OCI-M2 (cell line): ENCODE results near the gene CHKA.

Experiments used
- DNase-seq: peaks from one replicate; lab custom pipeline; 2025; ENCODE audit not compliant: unreplicated experiment; lab: John Stamatoyannopoulos, UW

The CHKA gene

DNA sequence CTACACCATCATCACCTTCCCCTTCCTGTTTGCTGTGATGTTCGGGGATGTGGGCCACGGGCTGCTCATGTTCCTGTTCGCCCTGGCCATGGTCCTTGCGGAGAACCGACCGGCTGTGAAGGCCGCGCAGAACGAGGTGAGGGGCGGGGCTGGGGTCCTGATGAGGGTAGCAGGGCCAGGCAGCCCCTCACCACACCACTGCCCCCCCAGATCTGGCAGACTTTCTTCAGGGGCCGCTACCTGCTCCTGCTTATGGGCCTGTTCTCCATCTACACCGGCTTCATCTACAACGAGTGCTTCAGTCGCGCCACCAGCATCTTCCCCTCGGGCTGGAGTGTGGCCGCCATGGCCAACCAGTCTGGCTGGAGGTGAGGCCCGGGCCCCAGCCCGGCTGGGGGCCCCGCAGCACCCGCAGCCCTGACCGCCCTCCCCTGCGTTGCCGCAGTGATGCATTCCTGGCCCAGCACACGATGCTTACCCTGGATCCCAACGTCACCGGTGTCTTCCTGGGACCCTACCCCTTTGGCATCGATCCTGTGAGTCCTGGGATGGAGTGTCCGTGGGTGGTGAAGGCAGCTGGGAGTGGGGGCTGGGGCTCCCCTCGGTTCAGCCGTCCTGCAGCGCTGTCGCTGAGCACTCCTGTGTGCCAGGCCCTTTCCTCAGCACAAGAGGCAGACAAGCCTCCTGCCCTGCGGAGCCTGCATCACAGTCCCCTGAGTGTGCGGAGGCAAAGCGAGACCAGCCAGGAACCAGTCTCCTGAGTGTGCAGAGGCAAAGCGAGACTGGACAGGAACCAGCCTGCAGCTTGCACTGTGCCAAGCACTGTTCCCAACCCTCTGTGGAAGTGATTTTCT is 73.5 kb downstream of the CHKA start:
- no peak for DNase-seq

GRCh38 chr11:68044898-68045351 is 76.3 kb downstream of the CHKA start:
- DNase-seq: no peak

DNA sequence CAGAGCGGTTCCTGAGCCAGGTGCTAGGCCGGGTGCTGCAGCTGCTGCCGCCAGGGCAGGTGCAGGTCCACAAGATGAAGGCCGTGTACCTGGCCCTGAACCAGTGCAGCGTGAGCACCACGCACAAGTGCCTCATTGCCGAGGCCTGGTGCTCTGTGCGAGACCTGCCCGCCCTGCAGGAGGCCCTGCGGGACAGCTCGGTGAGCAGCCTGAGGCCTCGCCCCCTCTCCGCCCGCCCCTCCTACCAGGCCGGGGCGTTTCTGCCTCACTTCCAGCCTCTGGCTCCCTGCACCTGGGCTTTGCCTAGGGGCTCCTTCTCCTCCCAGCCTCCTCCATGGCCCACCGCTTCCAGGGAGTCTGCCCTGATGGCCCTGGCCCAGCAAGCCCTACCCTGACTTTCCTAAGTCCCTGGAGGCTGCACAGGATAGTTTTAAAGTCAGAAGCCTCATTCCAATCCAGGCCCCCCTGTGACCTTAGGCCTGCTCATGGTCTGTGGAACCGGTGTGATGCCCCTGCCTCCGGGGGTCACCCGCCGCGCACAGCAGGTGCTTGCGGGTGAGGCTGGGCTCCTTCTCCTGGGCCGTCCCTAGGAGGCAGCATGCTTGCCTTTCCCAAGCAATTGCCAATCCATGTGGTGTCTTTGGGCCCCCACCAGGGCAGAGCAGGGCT is 76.9 kb downstream of the CHKA start:
- no peak for DNase-seq

- DNase-seq: no peak
Observed at GRCh38 chr11:68043349-68044144, 77.6 kb downstream of the CHKA start.

GRCh38 chr11:68043029-68043348 is 78.2 kb downstream of the CHKA start:
- DNase-seq: no peak

- no peak for DNase-seq
Observed at GRCh38 chr11:68042219-68043028, 78.8 kb downstream of the CHKA start.

- no peak for DNase-seq
Observed at GRCh38 chr11:68041617-68042218, 79.5 kb downstream of the CHKA start.

DNA sequence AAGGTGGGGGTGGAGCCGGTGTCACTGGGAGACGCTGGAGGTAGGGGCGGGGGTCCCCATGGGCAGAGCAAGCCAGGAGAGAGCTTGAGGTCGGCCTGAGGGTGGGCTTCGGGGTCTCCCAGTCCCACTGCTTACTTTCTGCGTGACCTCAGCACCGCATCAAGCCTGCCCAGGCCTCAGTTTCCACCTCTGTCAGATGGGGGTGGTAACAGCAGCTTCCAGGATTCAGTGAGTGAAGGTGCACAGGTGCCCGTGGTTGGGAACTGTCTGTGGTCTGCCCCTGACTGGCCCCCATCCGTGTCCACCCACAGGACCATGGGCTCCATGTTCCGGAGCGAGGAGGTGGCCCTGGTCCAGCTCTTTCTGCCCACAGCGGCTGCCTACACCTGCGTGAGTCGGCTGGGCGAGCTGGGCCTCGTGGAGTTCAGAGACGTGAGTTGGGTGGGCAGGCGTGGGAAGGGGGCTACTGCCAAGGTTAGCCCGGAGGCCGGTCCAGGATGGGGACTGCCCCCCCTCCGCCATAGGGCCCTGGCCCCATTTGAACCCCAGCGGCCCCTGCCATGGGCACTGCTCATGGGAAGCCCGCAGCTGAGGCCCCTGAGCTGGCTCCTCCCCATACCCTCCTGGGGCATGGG is 80.1 kb downstream of the CHKA start:
- DNase-seq: no peak

- no peak for DNase-seq
Observed at GRCh38 chr11:68040101-68040956, 80.9 kb downstream of the CHKA start.

DNA sequence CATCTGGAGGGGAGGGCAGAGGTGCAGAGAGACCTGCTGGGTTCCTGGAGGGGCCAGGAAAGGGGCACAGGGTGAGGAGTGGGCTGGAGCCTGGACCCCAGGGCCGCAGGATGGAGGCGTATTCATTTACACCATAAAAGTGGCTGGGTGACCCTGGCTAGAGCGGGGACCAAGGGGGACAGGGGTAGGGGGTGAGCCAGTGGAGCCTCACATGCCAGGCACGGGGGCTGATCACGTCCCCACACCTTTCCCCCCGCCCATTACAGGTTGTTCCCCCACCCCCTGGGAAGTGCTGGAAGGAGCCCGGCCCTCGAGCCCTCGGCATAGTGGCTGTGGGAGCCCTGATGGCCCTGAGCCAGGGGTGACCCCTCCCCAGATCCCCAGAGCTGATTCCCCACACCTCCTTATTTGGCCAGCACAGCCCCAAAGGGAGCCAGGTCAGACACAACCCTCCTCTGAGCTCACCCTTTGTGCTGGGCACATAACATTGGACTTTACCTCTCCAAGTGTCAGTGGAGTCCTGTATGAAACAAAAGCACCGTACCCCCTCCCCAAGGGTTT is 81.6 kb downstream of the CHKA start:
- no peak for DNase-seq

GRCh38 chr11:68038718-68039525 is 82.3 kb downstream of the CHKA start, which contains the start of gene TCIRG1:
TCIRG1 (plus strand) TSS chr11:68039025; CDS start chr11:68041272, 2,247 bp downstream.
- DNase-seq: no peak

DNA sequence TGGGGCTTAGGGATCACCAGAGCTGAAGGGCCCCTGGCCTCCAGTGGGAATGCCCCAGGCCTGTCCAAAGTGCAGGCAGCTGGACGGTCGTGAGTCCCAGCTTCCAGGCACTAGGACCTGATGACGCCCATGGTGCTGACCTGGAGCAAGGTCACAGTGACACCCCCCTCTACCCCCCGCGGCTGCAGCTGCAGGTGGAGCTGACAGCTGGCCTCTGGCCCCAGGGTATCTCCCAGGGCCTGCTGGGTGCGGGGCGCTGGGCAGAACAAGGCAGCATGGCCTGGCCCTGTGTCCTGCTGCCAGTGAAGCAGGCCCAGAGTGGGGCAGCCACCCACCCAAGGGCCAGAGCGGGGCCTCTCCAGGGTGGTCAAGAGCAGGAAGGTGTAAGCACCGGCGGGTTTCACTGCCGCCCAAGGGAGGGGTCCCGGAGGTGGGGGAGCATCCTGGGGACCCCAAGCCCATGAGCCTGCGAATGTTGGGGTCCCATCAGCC is 82.9 kb downstream of the CHKA start:
- DNase-seq: no peak

DNA sequence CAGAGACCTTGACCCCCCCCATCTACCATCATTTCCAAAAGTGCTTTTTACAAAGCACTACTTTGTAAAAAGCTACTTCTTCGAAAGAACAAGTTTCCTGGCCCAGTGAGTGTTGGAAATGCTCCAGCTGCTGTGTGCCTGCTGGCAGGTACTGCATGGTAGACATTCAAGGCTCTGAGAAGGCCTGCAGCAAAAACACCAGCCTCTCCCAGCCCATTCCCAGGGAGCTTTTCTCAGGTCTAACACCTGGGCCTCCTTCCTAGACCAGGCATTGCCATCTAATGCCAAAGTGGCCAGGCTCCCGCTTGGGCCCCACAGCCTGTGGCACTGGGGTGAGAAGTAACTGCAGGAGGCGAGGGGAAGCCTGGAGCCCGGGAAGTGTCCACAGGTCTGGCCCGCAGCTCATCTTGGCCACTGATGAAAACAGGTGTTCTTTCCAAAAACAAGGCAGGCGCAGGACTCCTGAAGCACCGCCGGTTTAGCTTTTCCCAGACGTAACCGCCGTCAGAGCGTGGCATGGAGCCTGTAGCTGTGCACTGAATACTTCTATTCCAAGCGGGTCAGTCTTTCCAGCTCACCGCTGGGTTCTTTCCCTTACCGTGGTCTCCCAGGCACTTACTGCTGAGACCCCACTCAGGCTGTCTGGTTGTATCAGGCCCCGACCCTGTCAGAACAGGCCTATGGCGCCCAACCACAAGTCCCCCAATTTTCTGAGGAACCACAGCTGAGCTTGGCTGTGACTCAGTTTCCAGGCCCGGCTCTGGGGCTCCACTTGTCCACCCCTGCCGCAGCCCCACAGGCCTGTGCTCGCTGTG is 83.6 kb downstream of the CHKA start:
- DNase-seq: no peak

GRCh38 chr11:68036717-68037239 is 84.4 kb downstream of the CHKA start:
- no peak for DNase-seq

DNA sequence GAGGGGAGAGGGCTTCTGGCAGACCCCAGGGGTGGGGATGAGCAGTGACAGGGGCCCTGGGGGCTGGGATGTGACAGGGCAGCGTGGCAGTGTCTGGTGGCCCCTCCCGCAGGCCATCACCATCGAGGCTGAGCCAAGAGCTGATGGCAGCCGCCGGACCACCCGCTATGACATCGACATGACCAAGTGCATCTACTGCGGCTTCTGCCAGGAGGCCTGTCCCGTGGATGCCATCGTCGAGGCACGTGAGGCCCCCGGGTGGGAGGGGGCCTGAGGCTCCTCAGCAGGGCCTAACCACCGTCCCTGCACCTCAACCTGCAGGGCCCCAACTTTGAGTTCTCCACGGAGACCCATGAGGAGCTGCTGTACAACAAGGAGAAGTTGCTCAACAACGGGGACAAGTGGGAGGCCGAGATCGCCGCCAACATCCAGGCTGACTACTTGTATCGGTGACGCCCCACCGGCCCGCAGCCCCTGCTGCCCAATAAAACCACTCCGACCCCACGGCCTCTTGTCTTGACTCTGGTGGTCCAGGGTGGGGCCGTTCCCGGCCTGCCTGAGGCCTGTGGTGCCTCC is 85.0 kb downstream of the CHKA start:
- no peak for DNase-seq

GRCh38 chr11:68035266-68035876 is 85.8 kb downstream of the CHKA start:
- no peak for DNase-seq
